ENCODE measurements around the gene FETUB. TPM values are rescaled to one million over a fixed set of nuclear protein-coding genes. Genes with fewer than 3 reads are reported as not detected.

Gene FETUB
- total RNA-seq, 2 donors from 2014 or later = not detected

- H3K4me3 ChIP-seq = no peak overlapping the region
- no peaks in the 10 kb centered on the region for H3K9me3 ChIP-seq
- no peak overlapping the region for H3K27ac ChIP-seq
- no peak for DNase-seq (ENCODE audit: low spot score)
- H3K27me3 ChIP-seq (replicated peaks; ENCODE audit: insufficient read depth) = no peaks in the 10 kb centered on the region
- 83% methylated on average over 4 of the region's 4 CpGs for WGBS
- intact Hi-C loops (cut with DNase I) = no loop called here
- TF ChIP-seq CTCF (IDR thresholded peaks at IDR 0.05) (no peak), POLR2A (IDR thresholded peaks at IDR 0.05) (no peak), POLR2AphosphoS5 (IDR thresholded peaks at IDR 0.05) (no peak)
- no peaks in the 10 kb centered on the region for H3K36me3 ChIP-seq
- no peaks in the 10 kb centered on the region for H3K4me1 ChIP-seq (replicated peaks)
These were observed 14.6 kb upstream of the FETUB start for GRCh38 chr3:186625600-186626042.

GRCh38 chr3:186626254-186626847 is 13.8 kb upstream of the FETUB start:
- no peaks in the 10 kb centered on the region for H3K4me1 ChIP-seq (replicated peaks)
- intact Hi-C loops (cut with DNase I) = no loop called here
- TF ChIP-seq POLR2AphosphoS5 (IDR thresholded peaks at IDR 0.05) = no peak
- H3K4me3 ChIP-seq = no peak overlapping the region
- H3K27ac ChIP-seq = no peak overlapping the region
- no peaks in the 10 kb centered on the region for H3K36me3 ChIP-seq
- H3K27me3 ChIP-seq (replicated peaks; ENCODE audit: insufficient read depth) = no peaks in the 10 kb centered on the region
- DNase-seq (ENCODE audit: low spot score) = no peak
- WGBS = 71% methylated on average over 7 of the region's 7 CpGs
- H3K9me3 ChIP-seq = no peaks in the 10 kb centered on the region

GRCh38 chr3:186627852-186628414 is 12.3 kb upstream of the FETUB start:
- H3K36me3 ChIP-seq = no peaks in the 10 kb centered on the region
- DNase-seq (ENCODE audit: low spot score) = no peak
- no peaks in the 10 kb centered on the region for H3K9me3 ChIP-seq
- 90% methylated on average over 7 of the region's 7 CpGs for WGBS
- no peak for TF ChIP-seq POLR2A (IDR thresholded peaks at IDR 0.05)
- no peak for TF ChIP-seq POLR2AphosphoS5 (IDR thresholded peaks at IDR 0.05)
- TF ChIP-seq CTCF (IDR thresholded peaks at IDR 0.05) = no peak
- H3K4me1 ChIP-seq (replicated peaks) = no peaks in the 10 kb centered on the region
- intact Hi-C loops (cut with DNase I) = no loop called here
- no peak overlapping the region for H3K27ac ChIP-seq
- H3K27me3 ChIP-seq (replicated peaks; ENCODE audit: insufficient read depth) = no peaks in the 10 kb centered on the region
- no peak overlapping the region for H3K4me3 ChIP-seq

- Histone ChIP-seq H3K27ac (no peak overlapping the region), H3K4me3 (no peak overlapping the region), H3K9me3 (no peaks in the 10 kb centered on the region), H3K4me1 (replicated peaks) (no peaks in the 10 kb centered on the region), H3K27me3 (replicated peaks; ENCODE audit: insufficient read depth) (no peaks in the 10 kb centered on the region), H3K36me3 (no peaks in the 10 kb centered on the region)
- DNase-seq (ENCODE audit: low spot score) = no peak
- 88% methylated on average over 7 of the region's 7 CpGs for WGBS
- intact Hi-C loops (cut with DNase I) = no loop called here
- TF ChIP-seq POLR2A (IDR thresholded peaks at IDR 0.05) (no peak), POLR2AphosphoS5 (IDR thresholded peaks at IDR 0.05) (no peak), CTCF (IDR thresholded peaks at IDR 0.05) (no peak)
These were observed 11.4 kb upstream of the FETUB start for GRCh38 chr3:186628756-186629155.

GRCh38 chr3:186630950-186631641 is 9.1 kb upstream of the FETUB start:
- DNase-seq (ENCODE audit: low spot score) = no peak
- intact Hi-C loops (cut with DNase I) = no loop called here
- 86% methylated on average over 6 of the region's 6 CpGs for WGBS
- no peaks in the 10 kb centered on the region for H3K27me3 ChIP-seq (replicated peaks; ENCODE audit: insufficient read depth)
- no peaks in the 10 kb centered on the region for H3K36me3 ChIP-seq
- H3K4me3 ChIP-seq = no peak overlapping the region
- H3K9me3 ChIP-seq = no peaks in the 10 kb centered on the region
- TF ChIP-seq CTCF (IDR thresholded peaks at IDR 0.05) (no peak), POLR2AphosphoS5 (IDR thresholded peaks at IDR 0.05) (no peak), POLR2A (IDR thresholded peaks at IDR 0.05) (no peak)
- H3K27ac ChIP-seq = no peak overlapping the region
- H3K4me1 ChIP-seq (replicated peaks) = no peaks in the 10 kb centered on the region
